H9 (cell line): Measurements from ENCODE around the gene HMG20B. TPM values are rescaled to one million over a fixed set of nuclear protein-coding genes. Genes with fewer than 3 reads are reported as not detected.

Source experiments
- DNase-seq: peaks from one replicate; pipeline ENCODE4 v3.0.0-alpha.2; 2017
- H2AFZ ChIP-seq: one replicate; pipeline ENCODE4 v1.6.1; 2013; ENCODE audit warnings: mild to moderate bottlenecking, low read length, control low read depth, moderate library complexity
- H2AK5ac ChIP-seq: 2 replicates; pipeline ENCODE4 v1.6.1; 2013; ENCODE audit warnings: low read length, control low read depth, mixed read lengths; ENCODE audit not compliant: insufficient read length
- H2BK120ac ChIP-seq: one replicate; pipeline ENCODE4 v1.6.1; 2013; ENCODE audit warnings: low read depth, mild to moderate bottlenecking, low read length, control low read depth, inconsistent platforms; ENCODE audit not compliant: poor library complexity, severe bottlenecking
- H2BK12ac ChIP-seq: 2 replicates; pipeline ENCODE4 v1.6.1; 2013; ENCODE audit warnings: low read length, control low read depth, mixed read lengths, low read depth; ENCODE audit not compliant: insufficient read length
- H2BK15ac ChIP-seq: 2 replicates; pipeline ENCODE4 v1.6.1; 2013; ENCODE audit warnings: low read depth, low read length, control low read depth
- H2BK20ac ChIP-seq: one replicate; pipeline ENCODE4 v1.6.1; 2013; ENCODE audit warnings: low read depth, mild to moderate bottlenecking, low read length, control low read depth, inconsistent platforms; ENCODE audit not compliant: poor library complexity, severe bottlenecking
- H2BK5ac ChIP-seq: 2 replicates; pipeline ENCODE4 v1.6.1; 2013; ENCODE audit warnings: low read length, control low read depth, mixed read lengths; ENCODE audit not compliant: insufficient read length
- H3K14ac ChIP-seq: 2 replicates; pipeline ENCODE4 v1.6.1; 2013; ENCODE audit warnings: low read length, control low read depth; ENCODE audit not compliant: insufficient read depth
- H3K18ac ChIP-seq: 2 replicates; pipeline ENCODE4 v1.6.1; 2013; ENCODE audit warnings: low read depth, mild to moderate bottlenecking, mixed read lengths, low read length, control low read depth; ENCODE audit not compliant: insufficient read length
- H3K23ac ChIP-seq: 2 replicates; pipeline ENCODE4 v1.6.1; 2013; ENCODE audit warnings: low read length, control low read depth, mixed read lengths, low read depth; ENCODE audit not compliant: insufficient read length
- H3K23me2 ChIP-seq: 2 replicates; pipeline ENCODE4 v1.6.1; 2013; ENCODE audit warnings: low read depth, mild to moderate bottlenecking, mixed read lengths, low read length, control low read depth; ENCODE audit not compliant: insufficient read length, poor library complexity, severe bottlenecking
- H3K27ac ChIP-seq: 2 replicates; pipeline ENCODE4 v1.5.1; 2013; ENCODE audit warnings: low read length, control low read depth, mixed read lengths, low read depth; ENCODE audit not compliant: insufficient read length
- H3K27me3 ChIP-seq: 2 replicates; pipeline ENCODE4 v1.6.1; 2013; ENCODE audit warnings: low read length, control low read depth, inconsistent platforms; ENCODE audit not compliant: insufficient read depth
- H3K4ac ChIP-seq: 2 replicates; pipeline ENCODE4 v1.6.1; 2013; ENCODE audit warnings: low read depth, mild to moderate bottlenecking, control low read depth, inconsistent platforms, low read length, moderate library complexity
- H3K4me1 ChIP-seq: 2 replicates; pipeline ENCODE4 v1.6.1; 2013; ENCODE audit warnings: low read length, control low read depth, inconsistent platforms; ENCODE audit not compliant: insufficient read depth
- H3K4me2 ChIP-seq: 2 replicates; pipeline ENCODE4 v1.6.1; 2013; ENCODE audit warnings: low read length, control low read depth, mixed read lengths; ENCODE audit not compliant: insufficient read length, insufficient read depth
- H3K56ac ChIP-seq: 2 replicates; pipeline ENCODE4 v1.6.1; 2013; ENCODE audit warnings: low read depth, mild to moderate bottlenecking, mixed read lengths, low read length, control low read depth; ENCODE audit not compliant: insufficient read length
- H3K79me1 ChIP-seq: 2 replicates; pipeline ENCODE4 v1.6.1; 2013; ENCODE audit warnings: low read depth, mild to moderate bottlenecking, moderate library complexity, low read length, control low read depth, inconsistent platforms; ENCODE audit not compliant: insufficient read depth, poor library complexity, severe bottlenecking
- H3K79me2 ChIP-seq: 2 replicates; pipeline ENCODE4 v1.6.1; 2013; ENCODE audit warnings: low read length, control low read depth, inconsistent platforms; ENCODE audit not compliant: insufficient read depth
- H3K9ac ChIP-seq: 2 replicates; pipeline ENCODE4 v1.6.1; 2013; ENCODE audit warnings: low read length, control low read depth, mixed read lengths; ENCODE audit not compliant: insufficient read length; ENCODE audit errors: extremely low read depth
- H3K9me3 ChIP-seq: one replicate; pipeline ENCODE4 v1.6.1; 2013; ENCODE audit warnings: low read depth, low read length, inconsistent platforms; ENCODE audit not compliant: control insufficient read depth
- H3T11ph ChIP-seq: one replicate; pipeline ENCODE4 v1.6.1; 2013; ENCODE audit warnings: mild to moderate bottlenecking, low read length, control low read depth, inconsistent platforms
- H4K20me1 ChIP-seq: one replicate; pipeline ENCODE4 v1.6.1; 2013; ENCODE audit not compliant: control insufficient read depth, insufficient read length, insufficient read depth
- H4K5ac ChIP-seq: 2 replicates; pipeline ENCODE4 v1.6.1; 2013; ENCODE audit warnings: low read depth, mild to moderate bottlenecking, mixed read lengths, low read length, control low read depth; ENCODE audit not compliant: insufficient read length
- H4K8ac ChIP-seq: replicated peaks from 2 replicates; pipeline ENCODE4 v1.6.1; 2013; ENCODE audit warnings: low read length, control low read depth, mixed read lengths, low read depth; ENCODE audit not compliant: insufficient read length
- H4K91ac ChIP-seq: 2 replicates; pipeline ENCODE4 v1.6.1; 2013; ENCODE audit warnings: low read depth, mild to moderate bottlenecking, moderate library complexity, mixed read lengths, low read length, control low read depth; ENCODE audit not compliant: insufficient read length
- H3K27ac Mint-ChIP-seq, 3 experiments: 2 replicates in 2 of 3; 3 replicates in 1 of 3; pipeline ENCODE4 v1.8.0; 2020 to 2021; ENCODE audit warnings: mixed read lengths in 3 of 3, mild to moderate bottlenecking in 1 of 3, moderate library complexity in 1 of 3
- H3K27me3 Mint-ChIP-seq: 2 replicates; pipeline ENCODE4 v1.8.0; 2021; ENCODE audit warnings: low read depth, mild to moderate bottlenecking, moderate library complexity, mixed read lengths
- H3K36me3 Mint-ChIP-seq, 3 experiments: 2 replicates in 2 of 3; 3 replicates in 1 of 3; pipeline ENCODE4 v1.8.0; 2020 to 2021; ENCODE audit warnings: low read depth in 3 of 3, mixed read lengths in 3 of 3; ENCODE audit not compliant: insufficient read depth in 1 of 3
- H3K4me1 Mint-ChIP-seq, 2 experiments: 2 replicates each; pipeline ENCODE4 v1.8.0; 2020; ENCODE audit warnings: mixed read lengths in 2 of 2
- H3K4me3 Mint-ChIP-seq, 2 experiments: 2 replicates in 1 of 2; 3 replicates in 1 of 2; pipeline ENCODE4 v1.8.0; 2020 to 2021; ENCODE audit warnings: mild to moderate bottlenecking in 2 of 2, mixed read lengths in 2 of 2, moderate library complexity in 1 of 2
- H3K9me3 Mint-ChIP-seq, 2 experiments: 2 replicates in 1 of 2; 3 replicates in 1 of 2; pipeline ENCODE4 v1.8.0; 2020; ENCODE audit warnings: mild to moderate bottlenecking in 2 of 2, mixed read lengths in 2 of 2, moderate library complexity in 1 of 2
- WGBS: extraction: QIAGEN DNeasy Blood & Tissue Kit; methylation state at CpG from one replicate; pipeline ENCODE4 v1.1.7; 2013; ENCODE audit warnings: missing lambda C conversion rate, low lambda C conversion rate, mixed read lengths; ENCODE audit not compliant: insufficient read length; ENCODE audit errors: extremely low coverage; 5-methylcytosine and 5-hydroxymethylcytosine counted together
- total RNA-seq: library from RNA; stranded (reverse); gene quantifications from 2 replicates; pipeline ENCODE4 v1.2.1, GENCODE V29; 2021
- TF ChIP-seq, protein P1 (sequence below): fragments of 200-600 bp; sonication (generic); conservative IDR thresholded peaks from 3 replicates; pipeline ENCODE4 v1.8.0; 2021; ENCODE audit warnings: antibody characterized with exemption, mild to moderate bottlenecking

Gene HMG20B
- total RNA-seq, 1 experiment from 2014 or later = 58.1 TPM

DNA sequence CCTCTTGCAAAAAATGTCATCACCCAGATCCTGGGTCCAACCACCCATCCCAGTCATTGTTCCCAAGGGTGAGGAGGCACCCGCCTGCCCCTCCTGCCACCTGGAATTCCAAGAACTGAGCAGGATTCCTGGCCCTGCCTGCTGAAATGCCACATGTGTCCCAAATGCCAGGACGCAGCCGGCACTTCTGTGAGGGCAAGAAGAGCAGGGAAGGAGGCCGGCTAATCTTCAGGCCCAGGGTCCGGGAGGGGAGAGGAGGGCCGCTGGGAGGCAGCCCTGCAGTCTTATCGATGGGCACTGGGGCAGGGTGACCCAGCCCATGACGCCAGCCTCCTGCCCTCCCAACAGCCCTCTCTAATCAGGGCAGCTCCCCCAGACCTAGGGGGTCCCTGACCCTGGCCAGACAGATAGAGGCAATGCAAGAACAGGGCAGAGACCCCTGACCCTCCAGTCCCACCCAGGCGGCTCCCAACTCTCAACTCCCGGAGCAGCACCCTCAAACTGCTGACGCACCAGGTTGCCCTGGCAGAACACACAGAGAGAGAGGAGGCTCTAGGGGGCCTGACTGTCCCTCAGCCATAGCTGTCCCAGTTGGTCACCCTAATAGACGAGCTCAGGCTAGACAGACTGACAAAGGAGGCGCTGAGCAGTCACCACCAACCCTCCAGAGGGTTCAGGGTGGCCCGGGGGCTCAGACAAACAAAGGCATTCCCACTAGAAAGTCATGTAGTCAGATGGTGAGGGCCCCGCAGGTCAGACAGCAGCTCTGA lies 16.9 kb upstream of the HMG20B start:
- H2BK15ac ChIP-seq = no peak overlapping the region
- H3K23me2 ChIP-seq = peaks cover 8% of the 10 kb centered on the region
- TF ChIP-seq, protein P1, sequence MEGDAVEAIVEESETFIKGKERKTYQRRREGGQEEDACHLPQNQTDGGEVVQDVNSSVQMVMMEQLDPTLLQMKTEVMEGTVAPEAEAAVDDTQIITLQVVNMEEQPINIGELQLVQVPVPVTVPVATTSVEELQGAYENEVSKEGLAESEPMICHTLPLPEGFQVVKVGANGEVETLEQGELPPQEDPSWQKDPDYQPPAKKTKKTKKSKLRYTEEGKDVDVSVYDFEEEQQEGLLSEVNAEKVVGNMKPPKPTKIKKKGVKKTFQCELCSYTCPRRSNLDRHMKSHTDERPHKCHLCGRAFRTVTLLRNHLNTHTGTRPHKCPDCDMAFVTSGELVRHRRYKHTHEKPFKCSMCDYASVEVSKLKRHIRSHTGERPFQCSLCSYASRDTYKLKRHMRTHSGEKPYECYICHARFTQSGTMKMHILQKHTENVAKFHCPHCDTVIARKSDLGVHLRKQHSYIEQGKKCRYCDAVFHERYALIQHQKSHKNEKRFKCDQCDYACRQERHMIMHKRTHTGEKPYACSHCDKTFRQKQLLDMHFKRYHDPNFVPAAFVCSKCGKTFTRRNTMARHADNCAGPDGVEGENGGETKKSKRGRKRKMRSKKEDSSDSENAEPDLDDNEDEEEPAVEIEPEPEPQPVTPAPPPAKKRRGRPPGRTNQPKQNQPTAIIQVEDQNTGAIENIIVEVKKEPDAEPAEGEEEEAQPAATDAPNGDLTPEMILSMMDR = no peak
- WGBS = no CpG with 5 or more reads among the region's 15 CpGs
- H2AK5ac ChIP-seq = no peak overlapping the region
- H3K4me1 Mint-ChIP-seq = peaks cover 12 to 15% of the 10 kb centered on the region in 2 experiments
- no peak overlapping the region for H2BK12ac ChIP-seq
- no peaks in the 10 kb centered on the region for H3K9me3 Mint-ChIP-seq
- no peak overlapping the region for H3K14ac ChIP-seq
- peaks cover 3% of the 10 kb centered on the region for H4K20me1 ChIP-seq
- no peaks in the 10 kb centered on the region for H3K4me1 ChIP-seq
- no peaks in the 10 kb centered on the region for H3K79me2 ChIP-seq
- peaks cover 28% of the 10 kb centered on the region for H3K27me3 Mint-ChIP-seq
- no peak overlapping the region for H3K18ac ChIP-seq
- peak overlapping the region; percentile 86 to 97 for H3K4me3 Mint-ChIP-seq
- no peak overlapping the region for H4K5ac ChIP-seq
- H3K4ac ChIP-seq = no peak overlapping the region
- H3K4me2 ChIP-seq = peak overlapping the region; percentile 43
- no peak overlapping the region for H2BK20ac ChIP-seq
- no peak overlapping the region for H2BK5ac ChIP-seq
- no peak overlapping the region for H4K8ac ChIP-seq
- H2BK120ac ChIP-seq = no peak overlapping the region
- no peak overlapping the region for H3K23ac ChIP-seq
- no peak overlapping the region for H3K27ac Mint-ChIP-seq
- H3K56ac ChIP-seq = no peak overlapping the region
- no peak for DNase-seq
- no peaks in the 10 kb centered on the region; the same call in 1 of the 2 replicates for H3K27me3 ChIP-seq
- H3T11ph ChIP-seq = no peak overlapping the region
- no peak overlapping the region for H3K9ac ChIP-seq
- H2AFZ ChIP-seq = no peak overlapping the region
- H3K79me1 ChIP-seq = no peaks in the 10 kb centered on the region
- H3K36me3 Mint-ChIP-seq = peaks cover 2 to 5% (median 2%) of the 10 kb centered on the region in 3 experiments; a peak in 3 of 7 replicates
- H3K9me3 ChIP-seq = no peaks in the 10 kb centered on the region
- no peak overlapping the region for H4K91ac ChIP-seq
- no peak overlapping the region for H3K27ac ChIP-seq
